Gastroesophageal sphincter (tissue), 3 donors: ENCODE results near the gene GNB1.

Experiments
- CTCF ChIP-seq, 4 experiments: fragments of 200-600 bp in 2 of 4; fragments of 450-650 bp in 2 of 4; sonication (generic) in 1 of 4; IDR thresholded peaks; one replicate each; pipeline ENCODE4 v1.5.1; 2017 to 2019; ENCODE audit warnings: antibody characterized with exemption in 4 of 4, mild to moderate bottlenecking in 2 of 4, moderate library complexity in 2 of 4
- EP300 ChIP-seq: sonication (generic); formaldehyde crosslinking; IDR thresholded peaks from one replicate; pipeline ENCODE4 v1.6.1; 2017; ENCODE audit warnings: antibody characterized with exemption, mild to moderate bottlenecking
- POLR2A ChIP-seq, 2 donors: fragments of 450-650 bp; IDR thresholded peaks; one replicate each; pipeline ENCODE4 v1.6.1; 2017; ENCODE audit warnings: antibody characterized with exemption in 2 of 2, mild to moderate bottlenecking in 2 of 2, moderate library complexity in 1 of 2
- POLR2AphosphoS5 ChIP-seq: sonication (generic); formaldehyde crosslinking; IDR thresholded peaks from one replicate; pipeline ENCODE4 v1.6.1; 2017; ENCODE audit warnings: antibody characterized with exemption

- no peak for TF ChIP-seq POLR2A (IDR thresholded peaks at IDR 0.05)
- TF ChIP-seq CTCF (IDR thresholded peaks at IDR 0.05), result no peak
- TF ChIP-seq EP300, result no peak
- TF ChIP-seq POLR2AphosphoS5, result no peak
These were observed 132.0 kb downstream of the GNB1 start for GRCh38 chr1:1758692-1759455.
